Stimulated activated CD4-positive, alpha-beta T cell treated with anti-CD3 and anti-CD28 coated beads, TNF-alpha, amount 100 ng/mL, for 24 hours (primary cell): Measurements from ENCODE around the gene MARCHF4.

Source experiments
- DNase-seq, 3 experiments: peaks; one replicate each; pipeline ENCODE4 v3.0.0-alpha.2; 2020; ENCODE audit warnings: low read depth in 3 of 3

Gene MARCHF4

GRCh38 chr2:216350214-216350791, 22.0 kb downstream of the MARCHF4 start:
- DNase-seq = no peak

- DNase-seq = no peak
These were observed 22.9 kb downstream of the MARCHF4 start for GRCh38 chr2:216349366-216349765.

- DNase-seq = no peak
These were observed 23.5 kb downstream of the MARCHF4 start for GRCh38 chr2:216348756-216349308.

- DNase-seq = no peak
These were observed 25.5 kb downstream of the MARCHF4 start for GRCh38 chr2:216346781-216347180.

- no peak for DNase-seq
These were observed 26.4 kb downstream of the MARCHF4 start for GRCh38 chr2:216345846-216346245.

- DNase-seq = no peak
These were observed 27.4 kb downstream of the MARCHF4 start for GRCh38 chr2:216344950-216345300.

GRCh38 chr2:216344206-216344949, 27.9 kb downstream of the MARCHF4 start:
- DNase-seq = no peak

GRCh38 chr2:216343221-216343980, 28.9 kb downstream of the MARCHF4 start:
- DNase-seq = no peak

- no peak for DNase-seq
These were observed 31.2 kb downstream of the MARCHF4 start for GRCh38 chr2:216341121-216341520.

- DNase-seq = no peak
These were observed 32.0 kb downstream of the MARCHF4 start for GRCh38 chr2:216340280-216340631.

- no peak for DNase-seq
These were observed 32.6 kb downstream of the MARCHF4 start for GRCh38 chr2:216339456-216340279.

- DNase-seq = no peak
These were observed 37.0 kb downstream of the MARCHF4 start for GRCh38 chr2:216335252-216335651.

- no peak for DNase-seq
These were observed 43.9 kb downstream of the MARCHF4 start for GRCh38 chr2:216328347-216328746.

GRCh38 chr2:216327447-216327935, 44.8 kb downstream of the MARCHF4 start:
- no peak for DNase-seq
